A673 (cell line): ENCODE results near the gene MAPKAPK3.

Experiments used
- CTCF ChIP-seq: fragments of 300-800, 200-600 bp; sonication (generic); conservative IDR thresholded peaks from 2 replicates; pipeline ENCODE4 v1.5.1; 2017; ENCODE audit warnings: low read depth, mild to moderate bottlenecking, antibody characterized with exemption, low read length, moderate library complexity, mixed read lengths
- EZH2 ChIP-seq: fragments of 200-600 bp; sonication (generic); IDR thresholded peaks from 2 replicates; pipeline ENCODE4 v1.6.1; 2017; ENCODE audit warnings: borderline replicate concordance, low read depth, mild to moderate bottlenecking, mixed read lengths, antibody characterized with exemption, low read length; ENCODE audit not compliant: poor library complexity, severe bottlenecking

GRCh38 chr3:50639055-50639494, 22.1 kb downstream of the MAPKAPK3 start:
- TF ChIP-seq CTCF, result no peak
- no peak for TF ChIP-seq EZH2
